Activated CD8-positive, alpha-beta memory T cell treated with anti-CD3 and anti-CD28 coated beads, Interleukin-2, amount 50 U/mL, for 24 hours (primary cell): ENCODE measurements around the gene NOBOX.
"Not testable (repeated sequence)": the region's sequence is repeated elsewhere in the genome, so short reads cannot be mapped to it uniquely, and the experiment has no call there.

ENCODE experiments used
- DNase-seq: peaks from one replicate; pipeline ENCODE4 v3.0.0-alpha.2; 2020; ENCODE audit errors: extremely low read depth

NOBOX gene

DNA sequence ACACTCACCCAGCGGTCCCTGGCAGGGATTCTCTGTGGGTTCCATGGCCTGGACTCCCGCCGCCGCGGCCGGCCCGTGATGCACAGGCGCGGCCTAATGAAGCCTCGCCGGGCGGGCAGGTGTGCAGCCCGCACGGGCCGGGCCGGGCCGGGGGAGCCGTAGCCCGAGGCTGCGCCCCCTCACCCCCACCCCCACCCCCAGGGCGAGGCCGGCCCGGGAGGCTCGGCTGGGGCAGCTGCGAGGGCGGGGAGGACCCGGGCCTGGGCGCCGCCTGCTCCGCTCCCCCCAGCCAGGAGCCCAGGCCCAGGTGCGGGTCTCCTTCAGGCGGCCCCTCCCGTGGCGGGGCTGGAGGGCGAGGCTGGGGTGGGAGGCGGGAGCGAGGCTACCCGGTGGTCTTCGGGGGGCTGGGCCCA is at the start of gene NOBOX:
NOBOX (minus strand) TSS at position 45 of the 413 bp plus-strand sequence.
- no peak for DNase-seq

GRCh38 chr7:144452064-144452463 is 48.6 kb upstream of the NOBOX start:
- DNase-seq = no peak

GRCh38 chr7:144445590-144445989 is 42.1 kb upstream of the NOBOX start:
- no peak for DNase-seq

DNA sequence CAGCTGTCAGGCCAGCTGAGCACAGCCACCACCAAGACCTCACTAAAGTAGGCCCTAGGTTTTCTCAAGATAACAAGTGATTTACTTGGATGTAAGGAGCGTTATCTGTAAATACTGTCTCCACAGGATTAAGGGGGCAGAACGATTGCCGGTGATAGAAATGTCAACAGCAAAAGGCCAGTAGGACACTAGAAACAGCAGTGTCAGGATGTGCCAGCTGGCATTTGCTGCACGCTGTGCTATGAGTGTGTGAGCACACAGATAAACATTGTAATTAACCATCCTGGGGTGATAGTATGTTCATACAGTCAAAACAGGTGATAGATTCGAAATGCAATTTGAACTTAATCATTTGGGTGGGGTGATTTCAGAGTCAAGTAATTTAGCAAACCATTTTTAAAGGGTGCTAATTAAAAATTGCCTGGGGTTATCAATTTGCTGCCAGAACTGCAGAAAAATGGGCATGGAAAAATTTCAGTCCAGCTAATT is 36.3 kb upstream of the NOBOX start:
- DNase-seq = no peak

DNA sequence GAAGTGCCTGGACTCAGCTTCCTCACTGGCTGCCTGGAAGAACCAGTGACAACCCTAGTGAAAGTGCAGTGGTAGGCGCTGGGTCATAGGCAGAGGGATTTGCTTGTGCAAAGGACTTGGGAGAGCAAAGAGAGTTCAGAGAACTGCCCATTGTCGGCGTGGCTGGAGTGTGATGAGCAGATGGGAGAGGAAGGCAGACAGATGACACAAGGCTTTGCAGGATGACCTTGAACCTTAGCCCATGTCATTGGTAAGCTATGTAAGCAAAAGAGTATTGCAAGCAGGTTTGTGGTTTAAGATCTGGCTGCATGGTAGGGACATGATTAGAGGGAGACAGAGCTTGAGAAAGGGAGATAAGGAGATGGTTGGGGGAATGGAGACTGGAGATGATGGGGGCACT is 35.3 kb upstream of the NOBOX start:
- no peak for DNase-seq

- peak; percentile 14 for DNase-seq
Measured at GRCh38 chr7:144437370-144438191, 34.1 kb upstream of the NOBOX start.

GRCh38 chr7:144436500-144436899 is 33.0 kb upstream of the NOBOX start:
- DNase-seq = no peak

DNA sequence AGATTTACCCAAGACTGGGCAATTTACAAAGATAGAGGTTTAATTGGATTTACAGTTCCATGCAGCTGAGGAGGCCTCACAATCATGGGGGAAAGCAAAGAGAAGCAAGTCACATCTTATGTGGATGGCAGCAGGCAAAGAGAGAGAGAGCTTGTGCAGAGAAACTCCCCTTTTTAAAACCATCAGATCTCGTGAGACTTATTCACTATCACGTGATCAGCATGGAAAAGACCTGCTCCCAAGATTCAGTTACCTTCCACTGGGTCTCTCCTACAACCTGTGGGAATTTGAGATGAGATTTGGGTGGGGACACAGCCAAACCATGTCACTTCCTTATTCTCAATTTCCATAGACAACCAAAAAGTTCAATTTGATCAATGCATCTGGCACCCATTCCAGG is 24.9 kb upstream of the NOBOX start:
- DNase-seq = no peak

DNA sequence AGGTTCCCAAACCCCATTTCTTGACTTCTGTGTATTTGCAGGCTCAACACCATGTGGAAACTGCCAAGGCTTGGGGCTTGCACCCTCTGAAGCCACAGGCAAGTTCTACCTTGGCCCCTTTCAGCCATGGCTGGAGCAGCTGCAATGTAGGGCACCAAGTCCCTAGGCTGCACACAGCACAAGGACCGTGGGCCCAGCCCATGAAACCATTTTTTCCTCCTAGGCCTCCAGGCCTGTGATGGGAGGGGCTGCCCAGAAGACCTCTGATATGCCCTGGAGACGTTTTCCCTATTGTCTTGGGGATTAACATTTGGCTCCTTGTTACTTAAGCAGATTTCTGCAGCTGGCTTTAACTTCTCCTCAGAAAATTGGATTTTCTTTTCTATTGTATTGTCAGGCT is 24.0 kb upstream of the NOBOX start:
- DNase-seq = not testable (repeated sequence)

- not testable (repeated sequence) for DNase-seq
Measured at GRCh38 chr7:144418931-144419330, 15.4 kb upstream of the NOBOX start.

DNA sequence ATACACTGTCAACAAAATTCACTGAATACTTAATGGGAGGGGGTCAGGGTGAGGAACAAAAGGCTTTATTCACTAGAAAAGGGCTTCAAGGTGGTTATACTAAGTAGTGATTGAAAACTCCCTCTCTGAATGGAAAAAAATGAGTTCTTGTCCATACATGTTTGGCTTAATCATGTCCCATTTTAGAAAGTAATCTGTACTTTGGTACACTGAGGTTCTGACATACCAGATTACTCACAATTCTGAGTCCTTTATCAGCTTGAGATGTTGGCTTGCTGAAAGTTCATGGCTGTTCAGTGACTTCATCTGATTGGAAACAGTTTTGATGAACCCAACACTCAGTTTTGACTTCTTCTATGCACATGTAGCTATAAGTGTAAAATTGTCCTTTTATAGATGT is 12.8 kb upstream of the NOBOX start:
- no peak for DNase-seq

- DNase-seq = no peak
Measured at GRCh38 chr7:144415858-144416257, 12.4 kb upstream of the NOBOX start.

DNA sequence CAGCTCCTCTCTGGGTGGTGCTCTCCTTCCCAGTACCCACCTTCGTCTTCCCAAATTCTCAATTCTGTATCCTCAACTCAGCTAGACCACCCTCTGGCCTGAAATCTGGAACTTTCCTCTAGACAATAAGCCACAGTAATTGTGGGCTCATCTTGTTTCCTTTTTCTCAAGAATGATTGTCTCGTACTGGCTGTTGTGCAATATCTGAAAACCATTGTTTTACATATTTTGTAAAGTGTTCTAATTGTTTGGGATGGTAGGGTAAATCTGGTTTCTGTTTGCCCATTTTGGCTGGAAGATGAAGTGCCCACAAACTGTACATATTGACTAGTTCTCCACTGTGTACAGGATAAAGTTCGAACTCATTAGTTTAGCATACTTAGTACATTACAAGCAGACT is 11.3 kb upstream of the NOBOX start:
- no peak for DNase-seq

- DNase-seq = no peak
Measured at GRCh38 chr7:144410441-144410840, 6.9 kb upstream of the NOBOX start.

DNA sequence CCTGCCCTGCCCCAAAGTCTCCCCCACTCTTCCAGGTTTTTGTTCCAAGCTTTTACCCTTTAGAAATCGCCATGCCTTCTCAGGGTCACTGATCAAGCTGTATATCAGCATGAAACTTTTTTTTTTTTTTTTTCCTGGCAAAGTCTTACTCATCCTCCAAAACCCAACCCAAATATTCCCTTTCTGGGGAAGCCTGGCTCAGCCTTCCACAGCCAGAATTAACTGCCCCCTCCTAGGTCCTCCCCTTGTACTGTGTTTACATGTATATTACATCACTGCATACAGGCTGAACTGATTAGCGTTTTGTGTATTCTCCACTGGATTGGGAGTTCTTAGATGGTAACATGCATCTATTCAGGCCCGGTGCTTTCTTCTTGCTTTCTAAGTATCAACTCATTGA is 4.6 kb upstream of the NOBOX start:
- DNase-seq = no peak

DNA sequence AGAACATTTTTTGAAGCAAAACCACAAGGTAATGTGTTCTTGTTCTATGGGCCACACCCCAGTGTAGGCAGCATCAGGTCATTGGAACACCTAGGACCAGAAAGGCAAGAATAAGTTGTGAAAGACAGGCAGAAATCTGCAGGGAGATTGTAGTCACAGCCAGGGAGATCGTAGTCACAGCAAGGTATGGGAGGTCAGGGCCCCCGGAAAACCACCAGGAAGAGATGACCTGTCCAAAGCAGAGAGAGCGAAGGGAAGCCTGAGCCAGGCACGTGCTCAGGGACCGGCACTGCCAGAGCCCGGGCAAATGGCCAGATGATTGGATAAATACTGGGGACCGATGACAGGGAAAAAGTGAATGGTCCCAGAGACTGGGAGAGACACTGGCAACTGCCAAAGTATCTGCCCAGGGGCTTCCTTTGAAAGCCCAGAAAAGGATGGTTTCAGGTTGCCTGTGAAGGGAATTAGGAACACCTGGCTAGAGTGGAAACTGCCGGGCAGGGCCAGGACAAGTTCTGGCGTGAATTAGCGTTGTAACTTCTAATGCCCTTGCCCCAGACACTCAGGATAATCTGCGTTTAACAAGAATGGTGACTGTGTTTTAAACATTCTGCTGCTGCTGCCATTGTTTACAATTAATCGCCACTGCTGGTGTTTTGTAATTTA is 3.9 kb upstream of the NOBOX start:
- DNase-seq = no peak

DNA sequence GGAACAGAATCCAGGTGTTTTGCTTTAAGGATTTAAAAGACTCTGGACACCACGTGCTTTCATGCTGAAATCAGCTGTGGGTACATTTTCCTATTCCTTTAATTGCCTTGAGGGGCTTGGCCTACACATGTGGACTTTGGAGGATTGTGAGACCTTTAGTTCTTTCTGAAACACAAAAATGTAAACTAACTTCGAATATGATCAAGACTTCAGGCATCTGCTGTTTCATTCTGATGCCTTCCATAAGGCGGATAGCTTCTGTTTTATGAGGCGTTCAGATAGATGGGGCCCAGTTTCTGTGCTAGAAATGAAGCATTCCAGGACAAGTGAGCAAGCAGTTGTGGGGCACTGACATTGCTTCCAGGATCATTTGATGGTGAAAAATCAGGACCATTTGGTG is 1.5 kb upstream of the NOBOX start:
- DNase-seq = no peak

DNA sequence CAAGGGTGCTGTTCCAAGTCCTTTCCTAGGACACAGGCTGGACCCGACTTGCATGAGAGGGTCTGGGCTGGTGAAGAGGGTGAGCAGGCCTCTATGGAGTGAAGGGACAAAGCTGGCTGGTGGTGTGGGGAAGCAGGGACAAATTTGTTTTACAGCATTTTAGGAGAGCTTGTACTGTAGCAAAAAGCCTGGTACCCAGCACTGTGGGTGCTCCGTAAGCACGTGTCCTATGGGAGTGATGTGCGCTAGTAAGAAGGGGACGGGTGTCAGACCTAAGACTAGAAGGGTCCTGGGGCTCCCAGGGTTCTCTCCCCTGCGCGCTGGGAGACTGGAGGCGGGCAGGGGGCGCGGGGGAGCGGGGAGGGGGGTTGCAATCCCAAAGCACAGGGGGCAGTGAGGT is 391 bp downstream of the NOBOX start:
- DNase-seq = no peak

DNA sequence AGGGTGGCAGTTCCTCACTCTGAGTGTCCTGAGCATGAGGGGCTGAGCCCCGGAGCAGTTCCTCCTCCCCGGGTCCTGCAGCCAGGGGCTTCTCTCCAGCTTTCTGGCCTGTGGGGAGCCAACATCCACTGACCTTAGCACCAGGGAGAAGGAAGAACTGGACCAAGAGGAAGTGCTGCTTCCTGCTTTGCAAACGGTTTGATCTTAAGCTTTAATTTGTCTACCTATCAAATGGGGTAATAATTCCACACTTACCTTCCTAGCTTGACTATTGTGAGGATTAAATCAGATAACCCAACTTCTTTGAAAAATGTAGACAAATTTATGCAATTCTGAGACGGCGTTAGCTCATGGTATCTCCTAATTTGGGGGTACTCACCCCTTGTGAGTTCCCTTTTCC is 2.0 kb downstream of the NOBOX start:
- DNase-seq = no peak

- DNase-seq = no peak
Measured at GRCh38 chr7:144399946-144400345, 3.5 kb downstream of the NOBOX start.

DNA sequence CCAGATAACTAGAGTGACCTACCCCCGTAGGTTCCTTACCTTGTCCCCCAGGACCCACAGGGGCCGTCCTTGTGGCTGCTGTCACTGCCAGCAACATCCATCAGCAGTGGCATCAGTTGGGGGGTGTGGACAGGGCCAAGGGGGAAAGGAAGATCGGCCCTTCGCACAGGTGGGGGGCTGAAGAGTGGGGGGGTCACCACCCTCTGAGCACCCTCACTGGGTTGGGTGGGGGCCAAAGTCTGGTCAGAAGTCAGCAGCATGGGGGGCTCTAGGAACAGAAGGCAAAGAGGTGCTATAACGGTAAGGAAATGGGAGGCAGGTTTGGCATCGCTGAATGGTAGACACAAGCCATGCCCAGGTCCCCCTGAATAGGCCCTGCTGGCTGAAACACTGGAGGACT is 4.6 kb downstream of the NOBOX start:
- DNase-seq = no peak

GRCh38 chr7:144398291-144398690 is 5.2 kb downstream of the NOBOX start:
- DNase-seq = no peak

DNA sequence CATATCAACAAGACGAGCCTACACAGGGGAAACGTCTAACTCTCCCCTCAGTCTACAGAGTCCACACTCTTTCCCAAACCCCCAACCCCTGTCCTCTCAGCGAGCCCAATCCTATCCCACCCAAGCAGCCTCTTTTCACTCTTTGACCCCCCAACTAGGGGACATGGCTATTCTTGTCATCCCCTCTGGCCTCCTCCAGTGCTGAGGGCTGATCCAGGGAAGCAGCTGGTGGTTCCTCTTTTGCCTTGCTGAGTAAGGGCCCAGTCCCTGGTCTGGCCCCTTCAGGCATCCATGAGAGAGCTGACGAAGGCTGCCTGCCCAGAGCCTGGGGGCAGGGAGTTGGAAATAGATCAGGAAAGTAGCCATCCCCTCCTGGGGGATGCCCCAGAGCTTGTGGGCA is 6.4 kb downstream of the NOBOX start:
- no peak for DNase-seq
